HG02571 (cell line): ENCODE data around the gene SLAMF6.

Experiments
- ATAC-seq: cut with Tn5 transposase; IDR thresholded peaks from one replicate; pipeline ENCODE4 v1.9.1; 2021; ENCODE audit warnings: mild to moderate bottlenecking, moderate library complexity; ENCODE audit not compliant: unreplicated experiment

The SLAMF6 gene

DNA sequence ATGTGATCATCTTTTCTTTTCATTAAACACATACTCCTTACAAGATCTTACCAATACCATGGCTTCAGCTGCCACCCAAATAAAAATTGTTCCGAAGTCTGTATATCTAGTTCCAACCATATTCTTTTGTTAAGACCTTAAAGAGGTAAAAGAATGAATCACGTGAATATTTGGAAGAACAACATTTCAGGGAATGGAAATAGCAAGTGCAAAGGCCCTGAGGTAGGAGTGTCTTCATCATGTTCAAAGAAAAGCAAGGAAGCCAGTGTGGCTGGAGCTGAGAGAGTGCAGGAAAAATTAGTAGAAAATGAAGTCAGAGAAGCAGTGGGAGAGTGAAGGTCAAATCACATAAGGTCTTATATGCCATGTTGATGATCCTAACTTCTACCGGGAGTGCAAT is 50.9 kb downstream of the SLAMF6 start:
- ATAC-seq: no peak

DNA sequence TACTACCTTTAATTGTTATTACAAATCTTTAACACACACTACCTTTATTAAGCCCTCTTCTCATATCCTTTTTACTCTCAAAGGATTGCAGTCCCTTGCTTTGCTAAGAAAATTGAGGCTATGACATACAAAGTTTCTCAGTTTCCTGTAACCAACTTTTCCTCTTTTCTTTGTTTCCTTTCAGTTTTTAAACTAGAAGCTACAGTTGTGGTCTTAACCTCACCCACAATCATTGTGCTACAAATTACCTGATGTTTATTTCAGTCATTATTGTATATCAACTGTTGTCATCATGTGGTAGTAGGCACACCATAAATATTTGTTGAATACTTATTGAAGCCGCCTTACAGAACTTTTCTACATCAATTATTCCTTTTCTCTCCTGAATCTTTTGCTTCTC is 51.8 kb downstream of the SLAMF6 start:
- no peak for ATAC-seq

DNA sequence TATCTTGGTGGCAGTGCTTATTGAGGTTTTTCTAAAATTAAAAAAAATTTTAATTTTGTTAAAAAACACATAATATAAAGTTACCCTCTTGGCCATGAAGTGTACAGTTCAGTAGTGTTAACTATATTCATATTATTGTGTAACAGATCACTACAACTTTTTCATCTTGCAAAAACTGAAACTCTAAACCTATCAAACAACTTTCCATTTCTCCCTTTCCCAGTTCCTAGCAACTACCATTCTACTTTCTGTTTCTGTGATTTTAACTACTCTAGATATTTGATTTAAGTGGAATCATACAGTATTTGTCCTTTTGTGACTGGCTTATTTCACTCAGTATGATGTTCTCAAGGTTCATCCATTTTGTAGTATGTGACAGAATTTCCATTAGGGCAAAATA is 55.5 kb downstream of the SLAMF6 start:
- ATAC-seq: no peak

DNA sequence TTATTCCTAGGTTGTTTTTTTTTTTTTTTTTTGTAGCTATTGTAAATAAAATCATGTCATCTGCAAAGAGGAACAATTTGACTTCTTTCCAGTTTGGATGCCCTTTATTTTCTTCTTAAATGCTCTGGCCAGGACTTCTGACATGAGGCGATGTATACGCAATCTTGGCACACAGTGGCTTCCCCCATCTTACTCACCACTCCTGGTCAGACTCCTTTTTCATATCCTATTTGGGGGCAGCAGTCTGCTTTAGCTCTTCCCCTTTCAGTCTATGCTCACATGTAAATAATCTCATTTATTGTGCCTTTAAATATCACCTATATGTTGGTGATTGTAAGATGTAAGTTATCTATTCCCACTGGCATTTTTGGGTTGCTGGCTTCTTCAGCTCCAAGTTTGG is 56.1 kb downstream of the SLAMF6 start:
- ATAC-seq: no peak

DNA sequence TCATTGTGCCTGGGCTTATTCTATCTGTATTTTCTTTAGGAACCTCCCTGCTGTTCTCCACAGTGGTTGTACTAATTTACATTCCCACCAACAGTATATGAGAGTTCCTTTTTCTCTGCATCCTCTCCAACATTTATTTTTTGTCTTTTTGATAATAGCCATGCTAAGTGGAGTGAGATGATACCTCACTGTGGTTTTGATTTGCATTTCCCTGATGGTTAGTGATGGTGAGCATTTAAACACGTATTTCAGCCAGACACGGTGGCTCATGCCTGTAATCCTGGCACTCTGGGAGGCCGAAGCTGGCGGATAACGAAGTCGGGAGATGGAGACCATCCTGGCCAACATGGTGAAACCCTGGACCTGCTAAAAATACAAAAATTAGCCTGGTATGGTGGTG is 57.9 kb downstream of the SLAMF6 start:
- no peak for ATAC-seq

DNA sequence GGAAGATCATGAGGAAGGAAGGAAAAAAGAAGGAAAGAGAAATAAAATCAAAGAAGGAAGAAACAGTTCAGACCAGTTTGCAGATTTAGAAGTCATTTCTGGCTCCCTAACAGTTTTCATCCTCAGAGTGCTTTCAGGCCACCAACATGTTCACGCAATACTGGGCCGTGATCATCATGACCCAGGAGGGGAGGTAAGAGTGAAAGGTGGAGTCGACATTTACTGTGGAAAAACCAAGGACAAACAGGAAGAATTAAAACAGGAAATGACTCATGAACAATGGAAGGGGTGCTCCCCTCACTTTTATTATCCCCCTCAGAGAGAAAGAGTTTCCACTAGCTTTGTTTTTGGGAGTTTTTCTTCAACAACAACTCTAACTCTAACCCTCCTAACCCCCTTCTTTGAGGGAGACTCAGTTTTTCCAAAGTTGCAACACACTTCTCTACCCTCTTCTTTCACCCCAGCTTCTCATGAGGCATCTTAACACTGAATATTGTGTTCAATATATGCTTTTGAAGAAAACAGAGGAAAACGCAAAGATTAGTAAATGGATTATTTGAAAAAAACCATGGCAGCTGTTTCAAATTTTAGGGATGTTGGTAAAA is 62.3 kb downstream of the SLAMF6 start:
- ATAC-seq: no peak

DNA sequence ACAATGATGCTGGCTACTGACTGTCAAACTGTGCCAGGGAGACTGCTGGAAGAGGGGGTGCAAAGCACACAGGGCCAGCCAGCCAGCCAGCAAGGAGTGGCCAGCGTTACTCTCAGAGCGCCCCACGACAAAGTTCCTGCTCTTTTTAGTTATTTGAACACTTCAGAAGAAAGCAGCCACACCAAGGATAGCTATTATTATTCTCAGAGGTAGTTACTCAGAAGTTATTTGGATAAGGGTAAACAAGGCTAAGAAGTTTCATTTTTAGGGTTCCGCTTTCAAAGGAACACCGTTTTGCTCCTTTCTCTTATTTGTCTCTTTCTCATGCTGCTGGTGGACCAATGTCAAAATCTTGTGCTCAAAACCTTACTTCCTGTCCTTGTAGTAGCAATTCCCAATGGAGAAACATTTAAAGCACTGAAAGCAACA is 62.8 kb downstream of the SLAMF6 start:
- ATAC-seq: no peak

DNA sequence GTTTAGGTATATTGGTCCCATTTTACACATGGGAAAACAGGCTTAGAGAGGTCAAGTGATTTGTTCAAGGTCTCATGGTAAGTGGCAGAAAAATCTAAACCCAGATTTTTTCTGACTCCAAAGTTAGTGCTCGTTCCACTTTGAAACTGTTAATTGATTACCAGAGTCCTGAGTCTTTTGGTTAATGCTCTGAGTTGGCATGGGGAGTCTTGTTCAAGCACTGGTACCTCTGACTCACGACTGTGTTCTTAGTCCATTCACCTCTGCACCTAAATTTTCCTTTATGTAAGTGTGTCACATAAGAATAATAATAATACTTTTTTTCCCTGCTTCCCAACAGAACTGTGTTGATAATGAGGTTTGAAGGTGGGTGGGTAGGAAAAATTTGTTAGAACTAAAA is 63.4 kb downstream of the SLAMF6 start:
- ATAC-seq: no peak

DNA sequence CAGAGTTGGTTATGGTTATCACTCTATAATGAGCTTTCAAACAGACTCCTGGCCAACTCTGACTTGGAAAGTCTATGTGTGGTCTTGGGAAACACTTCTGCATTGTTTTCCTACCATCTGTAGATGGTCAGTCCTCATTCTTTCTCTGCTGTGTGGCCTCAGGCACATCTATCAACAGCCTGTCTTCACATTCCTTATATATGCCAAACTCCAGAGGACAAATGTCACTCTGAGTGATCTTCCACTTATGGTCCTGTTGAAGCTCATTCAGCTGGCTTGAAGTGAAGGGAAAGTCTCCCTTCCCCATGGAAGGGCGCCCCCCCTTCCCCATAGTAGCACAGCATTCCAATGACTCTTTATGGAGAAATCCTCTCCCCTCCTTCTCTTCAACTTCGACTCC is 64.0 kb downstream of the SLAMF6 start:
- ATAC-seq: no peak

DNA sequence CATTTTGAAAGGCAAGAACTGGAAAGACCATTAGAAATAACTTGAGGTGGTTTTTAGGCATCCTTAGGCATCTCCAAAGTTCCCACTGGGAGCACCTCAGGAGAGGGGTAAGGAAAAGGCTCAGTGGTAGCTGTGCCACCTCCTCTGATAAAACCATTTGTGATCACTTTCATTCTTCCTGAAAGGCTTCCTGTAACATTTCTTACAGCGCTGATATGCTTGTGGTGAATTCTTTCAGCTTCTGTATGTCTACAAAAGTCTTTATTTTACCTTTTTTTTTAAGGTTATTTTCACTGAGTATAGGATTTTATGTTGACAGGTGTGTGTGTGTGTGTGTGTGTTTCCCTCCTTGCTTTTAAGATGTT is 67.9 kb downstream of the SLAMF6 start:
- ATAC-seq: no peak

DNA sequence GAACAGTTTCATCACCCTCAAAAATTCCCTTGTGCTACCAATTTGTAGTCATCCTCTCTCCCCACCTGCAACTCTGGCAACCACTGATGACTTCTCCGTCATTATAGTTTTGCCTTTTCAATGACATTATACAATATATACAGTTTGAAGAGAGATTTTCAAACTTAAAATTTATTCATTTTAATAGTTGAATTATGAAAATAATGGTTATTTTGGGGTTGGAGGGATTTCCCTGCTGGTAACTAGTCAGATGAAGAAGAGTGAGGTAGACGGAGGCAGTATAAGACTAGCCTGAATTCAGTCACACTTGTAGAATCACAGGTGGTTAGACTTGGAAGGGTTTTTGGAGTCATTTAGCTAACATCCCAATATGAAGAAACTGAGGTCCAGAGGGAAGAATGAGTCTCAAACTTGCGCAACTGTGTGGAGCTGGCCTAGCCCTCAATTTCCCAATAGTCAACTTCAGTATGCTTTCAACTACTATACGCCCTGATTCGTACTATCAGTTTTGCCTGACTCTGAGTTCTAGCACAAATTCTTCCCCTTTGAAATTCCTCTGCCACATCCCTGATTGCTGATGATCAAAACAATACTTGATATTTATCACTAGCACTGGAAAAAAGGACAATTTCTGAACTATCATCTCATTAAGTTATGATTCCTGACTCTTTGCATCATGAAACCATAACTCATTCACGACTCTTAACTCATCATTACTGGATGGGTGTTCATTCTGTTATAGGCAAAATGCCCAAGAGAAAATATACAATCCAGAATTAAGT is 68.5 kb downstream of the SLAMF6 start:
- no peak for ATAC-seq

DNA sequence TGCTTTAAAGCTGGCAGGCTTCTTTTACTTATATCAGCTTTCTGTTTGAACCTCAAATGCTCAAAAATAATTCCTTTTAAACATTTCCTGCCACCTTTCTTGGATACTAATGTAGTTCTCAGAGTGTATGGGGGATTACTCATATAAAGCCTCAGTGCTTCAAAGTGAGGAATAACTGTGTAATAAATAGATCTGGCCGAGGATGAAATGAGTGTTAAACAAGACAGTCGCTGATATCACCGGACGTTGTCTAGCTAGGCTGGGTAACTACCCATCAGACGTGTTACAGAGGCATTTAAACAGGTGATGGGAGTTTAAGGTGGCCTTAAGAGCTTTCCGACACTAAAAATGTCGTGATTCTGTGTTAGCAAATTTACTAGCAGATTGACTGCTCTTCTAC is 69.6 kb downstream of the SLAMF6 start:
- ATAC-seq: no peak

DNA sequence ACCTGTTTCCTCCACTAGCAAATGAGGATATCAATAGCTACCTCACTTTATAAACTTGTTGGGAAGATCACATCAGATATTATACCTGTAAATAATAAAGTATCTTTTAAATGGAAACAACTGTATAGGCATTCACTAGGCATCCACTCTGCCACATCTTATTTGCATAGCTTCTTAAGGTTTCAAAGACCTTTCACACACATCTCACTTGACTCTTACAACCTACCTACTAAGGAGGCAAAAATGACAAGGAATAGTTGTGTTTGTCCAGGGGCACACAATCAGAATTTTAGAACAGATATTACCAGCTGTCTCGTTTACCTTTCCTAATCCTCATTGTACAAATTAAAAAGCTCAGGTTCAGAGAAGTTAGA is 71.2 kb downstream of the SLAMF6 start:
- ATAC-seq: no peak

DNA sequence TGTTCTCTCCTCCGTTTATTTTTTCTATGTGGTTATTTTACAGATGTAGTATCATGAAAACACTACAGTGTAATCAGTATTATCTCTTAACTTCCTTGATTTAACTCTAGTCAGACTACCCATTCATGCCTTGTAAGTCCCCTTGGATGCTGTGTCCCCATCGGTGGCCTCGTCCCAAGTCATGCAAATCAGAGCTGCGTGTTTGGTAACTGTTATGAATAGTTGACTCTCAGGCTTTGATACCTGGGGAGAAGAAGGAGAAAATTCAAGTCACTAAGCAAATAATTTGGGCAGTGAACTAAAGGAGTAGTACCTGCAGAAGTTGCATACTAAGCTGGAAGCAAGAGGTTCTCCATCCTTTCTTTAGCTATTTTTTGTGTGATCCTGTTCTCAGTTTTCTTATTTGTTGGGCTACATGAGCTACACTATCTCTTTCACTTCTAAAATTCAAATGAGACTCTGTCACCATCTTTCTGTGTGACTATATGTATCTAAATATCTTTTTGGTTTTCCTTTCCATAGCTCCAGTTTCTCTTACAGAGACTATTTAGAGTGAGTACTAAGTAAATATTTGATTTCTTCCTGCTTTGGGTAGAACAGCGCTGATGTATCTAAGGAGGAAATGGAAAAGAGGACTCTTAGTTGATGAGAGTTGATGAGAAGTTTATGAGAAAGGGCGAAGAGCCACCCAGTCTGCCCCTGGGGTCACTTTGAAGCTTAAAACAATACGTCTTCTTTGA is 71.8 kb downstream of the SLAMF6 start:
- ATAC-seq: no peak

DNA sequence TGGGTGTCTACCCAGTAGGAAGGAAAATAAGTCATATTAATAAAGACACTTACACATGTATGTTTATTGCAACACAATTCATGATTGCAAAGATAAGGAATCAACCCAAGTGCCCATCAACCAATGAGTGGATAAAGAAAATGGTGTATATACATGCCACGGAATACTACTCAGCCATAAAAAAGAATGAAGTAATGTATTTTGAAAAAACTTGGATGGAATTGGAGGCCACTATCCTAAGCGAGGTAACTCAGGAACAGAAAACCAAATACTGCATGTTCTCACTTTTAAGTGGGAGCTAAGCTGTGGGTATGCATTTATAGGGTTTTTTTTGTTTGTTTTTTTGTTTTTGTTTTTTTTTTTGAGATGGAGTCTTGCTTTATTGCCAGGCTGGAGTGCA is 73.6 kb downstream of the SLAMF6 start:
- ATAC-seq: no peak

DNA sequence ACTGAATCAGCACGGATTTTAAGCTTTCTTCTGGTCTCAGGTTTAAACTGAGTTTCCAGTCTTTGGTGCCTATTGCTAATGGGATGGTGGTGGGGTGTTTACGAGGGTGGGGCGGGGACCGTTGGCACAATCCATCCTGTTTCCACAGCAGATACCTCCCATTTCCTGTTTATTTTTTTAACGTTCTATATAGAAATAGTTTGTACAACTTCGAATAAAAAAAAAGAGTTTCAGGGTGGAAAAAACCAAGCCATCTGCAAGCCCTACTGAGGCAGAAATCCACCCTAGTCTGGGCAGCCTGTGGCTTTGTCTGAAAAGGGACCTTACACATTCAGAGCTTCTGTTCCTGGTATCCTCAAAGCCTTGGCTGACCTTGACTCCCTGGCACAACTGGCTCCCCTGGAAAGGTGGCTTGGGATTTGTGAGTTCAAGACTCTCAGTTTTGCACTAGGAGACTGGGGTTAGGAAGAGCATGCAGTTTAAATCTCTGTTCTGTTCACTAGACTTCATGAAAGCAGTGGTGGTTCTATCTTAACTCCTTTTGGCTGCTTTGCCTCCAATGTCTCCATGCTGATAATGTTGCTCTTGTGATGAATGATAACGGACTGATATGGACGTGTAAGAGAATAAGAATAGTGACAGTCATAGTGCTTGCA is 76.0 kb downstream of the SLAMF6 start:
- no peak for ATAC-seq

DNA sequence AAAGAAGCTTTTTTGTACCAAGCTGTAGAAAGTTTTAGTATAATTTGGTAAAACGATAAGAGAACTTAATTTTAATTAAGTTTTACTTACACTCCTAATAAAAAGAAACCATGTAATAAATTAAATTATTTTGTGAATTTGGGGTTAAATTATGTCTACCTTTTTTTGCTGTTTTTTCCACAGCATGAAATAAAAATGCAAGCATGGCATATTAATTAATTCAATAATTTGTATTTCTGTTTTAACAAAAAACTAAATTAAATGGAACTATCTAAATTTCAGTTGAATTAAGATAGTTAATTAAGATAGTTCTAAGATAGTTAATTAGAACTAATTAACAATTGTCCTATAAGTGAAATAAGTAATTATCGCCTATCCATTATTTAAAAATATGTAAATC is 83.3 kb downstream of the SLAMF6 start:
- no peak for ATAC-seq

DNA sequence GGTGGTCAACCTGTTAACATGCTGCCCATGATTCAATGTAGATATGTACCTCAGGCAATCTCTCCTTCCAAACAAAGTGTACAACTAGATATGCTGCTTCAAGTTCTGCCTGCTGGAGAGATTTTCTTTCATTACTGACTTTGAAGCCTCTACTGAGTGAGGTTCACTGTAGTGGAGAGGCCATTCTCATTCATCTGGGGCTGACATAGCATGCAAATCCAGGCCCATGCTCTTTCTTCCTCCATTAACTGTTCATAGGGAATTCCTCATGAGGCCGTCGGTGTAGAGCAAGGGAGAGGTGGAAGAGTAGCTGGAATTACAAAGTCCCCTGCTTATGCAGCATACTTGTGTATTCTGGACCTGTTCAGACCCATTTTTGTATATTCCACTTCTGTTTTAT is 84.1 kb downstream of the SLAMF6 start:
- ATAC-seq: no peak

DNA sequence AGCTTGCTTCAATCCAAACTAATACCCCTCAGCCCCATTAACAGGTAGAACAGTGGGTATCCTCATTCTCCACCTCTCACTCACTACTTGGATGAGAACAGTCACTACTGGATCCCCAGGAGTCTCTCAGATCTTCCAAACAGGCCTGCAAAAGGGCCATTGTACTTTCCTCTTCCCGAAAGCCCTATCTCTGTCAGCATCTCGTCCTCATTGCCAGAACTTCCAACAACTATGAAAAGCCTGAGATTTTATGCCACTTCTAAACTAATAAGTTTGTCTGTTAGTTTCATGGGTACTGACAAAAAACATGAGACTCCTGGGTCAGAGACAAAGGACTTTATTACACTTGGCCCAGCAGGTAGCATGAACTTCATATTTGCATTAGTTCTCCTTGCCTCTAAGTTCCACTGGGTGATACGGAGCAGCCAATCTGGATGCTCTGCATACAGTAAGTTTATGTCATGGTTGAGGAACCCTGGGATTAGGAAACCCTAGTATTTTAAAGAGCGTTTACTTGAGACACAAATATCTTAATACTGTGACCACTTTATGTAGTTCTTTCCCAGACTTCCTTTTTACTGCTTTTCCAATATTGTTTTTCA is 84.6 kb downstream of the SLAMF6 start:
- ATAC-seq: no peak

DNA sequence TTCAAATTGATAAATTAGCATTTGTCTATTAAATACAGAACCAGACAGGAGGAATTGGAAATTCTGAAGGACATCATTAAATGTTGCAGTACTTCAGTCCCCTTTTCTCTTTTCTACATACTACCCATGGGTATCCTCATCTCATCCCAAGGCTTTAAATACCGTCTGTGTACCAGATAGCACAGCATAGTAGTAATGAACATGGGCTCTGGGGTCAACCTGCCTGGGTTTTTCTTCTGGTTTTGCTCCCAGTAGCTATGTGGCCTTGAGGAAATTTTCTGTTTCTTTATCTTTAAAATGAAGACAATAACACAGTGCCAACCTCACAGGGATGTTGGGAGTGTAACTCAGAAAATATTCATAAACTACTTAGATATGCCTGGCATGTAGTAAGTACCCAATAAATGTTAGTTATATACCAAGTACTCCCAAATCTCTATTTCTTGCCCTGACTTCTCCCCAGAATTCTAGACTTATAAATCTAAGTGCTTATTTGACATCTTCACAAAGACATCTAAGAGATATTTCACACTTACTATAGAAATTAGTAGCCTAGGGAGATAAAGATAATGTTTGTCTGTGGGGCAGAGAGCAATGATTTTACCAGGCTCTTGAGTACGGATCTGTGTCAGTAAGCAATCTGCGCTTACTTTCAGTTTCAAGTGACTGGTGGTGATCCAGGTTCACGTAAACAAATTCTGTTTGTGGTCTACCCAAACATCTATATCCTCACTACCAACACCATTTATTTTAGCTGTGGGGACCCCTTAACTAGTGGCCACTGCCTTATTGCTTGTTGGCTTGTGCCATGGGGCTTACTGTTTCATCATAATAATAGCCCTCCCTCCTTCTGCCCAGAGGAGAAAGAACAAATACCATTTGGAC is 85.4 kb downstream of the SLAMF6 start:
- ATAC-seq: no peak
